H1 (cell line): ENCODE results near the gene CPLX1. TPM values are rescaled to one million over a fixed set of nuclear protein-coding genes. Genes with fewer than 3 reads are reported as not detected.

Source experiments
- CTCF ChIA-PET: fragments of 300-600 bp; sonication (Branson Sonifier 250); formaldehyde crosslinking; loops from one replicate; lab custom pipeline; 2021; ENCODE audit not compliant: partially characterized antibody; lab: Charles Lee
- POLR2A ChIA-PET: fragments of 300-600 bp; sonication (Branson Sonifier 250); formaldehyde crosslinking; loops from one replicate; lab custom pipeline; 2021; ENCODE audit warnings: inconsistent platforms; ENCODE audit not compliant: partially characterized antibody; lab: Charles Lee
- DNase-seq, 2 experiments: peaks; one replicate each; pipeline versions ENCODE4 v3.0.0 to v3.0.0-alpha.2; 2010 to 2022; ENCODE audit warnings: low spot score in 2 of 2, low read depth in 1 of 2, mixed read lengths in 1 of 2
- FAIRE-seq: peaks from 2 replicates; lab custom pipeline; 2011; peaks lifted over from hg19 to GRCh38; lab: Jason Lieb, UNC
- H2AFZ ChIP-seq: 2 replicates; pipeline ENCODE4 v1.8.1; 2012; ENCODE audit warnings: low read length, inconsistent platforms
- H2AK5ac ChIP-seq: 2 replicates; pipeline ENCODE4 v1.6.1; 2013; ENCODE audit warnings: low read depth, low read length
- H2BK120ac ChIP-seq: replicated peaks from 2 replicates; pipeline ENCODE3; 2013; ENCODE audit warnings: low read depth, low read length, inconsistent platforms
- H2BK12ac ChIP-seq: 2 replicates; pipeline ENCODE4 v1.6.1; 2013; ENCODE audit warnings: low read depth, low read length
- H2BK15ac ChIP-seq: 2 replicates; pipeline ENCODE4 v1.6.1; 2013; ENCODE audit warnings: low read length
- H2BK20ac ChIP-seq: 2 replicates; pipeline ENCODE4 v1.6.1; 2013; ENCODE audit warnings: low read length
- H2BK5ac ChIP-seq: 2 replicates; pipeline ENCODE4 v1.6.1; 2013; ENCODE audit warnings: low read depth, low read length
- H3K14ac ChIP-seq: 2 replicates; pipeline ENCODE4 v1.6.1; 2013; ENCODE audit warnings: inconsistent platforms; ENCODE audit not compliant: insufficient read length
- H3K18ac ChIP-seq: 2 replicates; pipeline ENCODE4 v1.6.1; 2013; ENCODE audit warnings: low read length; ENCODE audit errors: extremely low read depth
- H3K23ac ChIP-seq: 2 replicates; pipeline ENCODE4 v1.6.1; 2013; ENCODE audit warnings: inconsistent platforms; ENCODE audit not compliant: insufficient read length
- H3K23me2 ChIP-seq: 2 replicates; pipeline ENCODE4 v1.6.1; 2013; ENCODE audit warnings: low read depth, low read length
- H3K27ac ChIP-seq: 2 replicates; pipeline ENCODE4 v1.6.1; 2011; ENCODE audit warnings: low read depth, low read length, inconsistent platforms
- H3K27me3 ChIP-seq, 4 experiments: replicated peaks in 1 of 4; 1 replicate in 1 of 4; 2 replicates in 3 of 4; pipeline versions ENCODE4 v1.6.1 to v1.8.1; 2011 to 2013; ENCODE audit warnings: low read length in 3 of 4, mild to moderate bottlenecking in 3 of 4, inconsistent platforms in 2 of 4, mixed read lengths in 2 of 4, moderate library complexity in 1 of 4; ENCODE audit not compliant: control insufficient read depth in 3 of 4, insufficient read depth in 3 of 4; ENCODE audit errors: extremely low read depth in 1 of 4
- H3K36me3 ChIP-seq, 4 experiments: 2 replicates each; pipeline versions ENCODE4 v1.6.1 to v1.8.1; 2011 to 2013; ENCODE audit warnings: mild to moderate bottlenecking in 4 of 4, low read length in 3 of 4, moderate library complexity in 2 of 4, control low read depth in 1 of 4, inconsistent platforms in 1 of 4; ENCODE audit not compliant: insufficient read depth in 4 of 4, control insufficient read depth in 2 of 4
- H3K4ac ChIP-seq: replicated peaks from 2 replicates; pipeline ENCODE3; 2013; ENCODE audit warnings: low read length, low read depth, mixed read lengths, inconsistent platforms; ENCODE audit not compliant: insufficient read length
- H3K4me1 ChIP-seq, 4 experiments: replicated peaks in 1 of 4; 1 replicate in 1 of 4; 2 replicates in 3 of 4; pipeline versions ENCODE4 v1.6.1 to v1.8.1; 2011 to 2013; ENCODE audit warnings: low read length in 3 of 4, inconsistent platforms in 2 of 4, mixed read lengths in 1 of 4; ENCODE audit not compliant: insufficient read depth in 4 of 4, control insufficient read depth in 3 of 4
- H3K4me2 ChIP-seq, 2 experiments: 2 replicates each; pipeline versions ENCODE4 v1.6.1 to v1.8.1; 2011 to 2013; ENCODE audit warnings: low read depth in 2 of 2, low read length in 2 of 2, control low read depth in 1 of 2, inconsistent platforms in 1 of 2, mild to moderate bottlenecking in 1 of 2; ENCODE audit not compliant: insufficient read depth in 1 of 2
- H3K4me3 ChIP-seq, 4 experiments: fragments of 200-600, 300-600 bp in 1 of 4; sonication (generic), shearing (Covaris generic), sonication (Bioruptor Twin) in 1 of 4; 2 replicates each; pipeline versions ENCODE4 v1.5.1 to v1.8.1; 2011 to 2016; ENCODE audit warnings: low read length in 4 of 4, low read depth in 3 of 4, control low read depth in 2 of 4, inconsistent platforms in 2 of 4, mild to moderate bottlenecking in 2 of 4, mixed read lengths in 1 of 4, moderate library complexity in 1 of 4; ENCODE audit not compliant: insufficient read depth in 2 of 4; ENCODE audit errors: extremely low read depth in 1 of 4
- H3K56ac ChIP-seq: replicated peaks from 2 replicates; pipeline ENCODE3; 2013; ENCODE audit warnings: low read depth, mild to moderate bottlenecking, mixed read lengths, low read length, inconsistent platforms; ENCODE audit not compliant: insufficient read length
- H3K79me1 ChIP-seq: 2 replicates; pipeline ENCODE4 v1.6.1; 2013; ENCODE audit warnings: low read depth, low read length, control low read depth
- H3K79me2 ChIP-seq, 2 experiments: 2 replicates each; pipeline versions ENCODE4 v1.6.1 to v1.8.1; 2012 to 2013; ENCODE audit warnings: low read length in 2 of 2, mild to moderate bottlenecking in 2 of 2, inconsistent platforms in 1 of 2; ENCODE audit not compliant: insufficient read depth in 2 of 2, control insufficient read depth in 1 of 2
- H3K9ac ChIP-seq, 4 experiments: replicated peaks in 1 of 4; 1 replicate in 1 of 4; 2 replicates in 3 of 4; pipeline versions ENCODE4 v1.6.1 to v1.8.1; 2011 to 2013; ENCODE audit warnings: low read depth in 3 of 4, low read length in 3 of 4, control low read depth in 2 of 4, mild to moderate bottlenecking in 2 of 4, moderate library complexity in 2 of 4, inconsistent platforms in 1 of 4; ENCODE audit errors: extremely low read depth in 1 of 4
- H3K9me3 ChIP-seq, 2 experiments: 2 replicates each; pipeline versions ENCODE4 v1.6.1 to v1.8.1; 2012 to 2013; ENCODE audit warnings: mild to moderate bottlenecking in 2 of 2, moderate library complexity in 2 of 2, control low read depth in 1 of 2, inconsistent platforms in 1 of 2, low read depth in 1 of 2, low read length in 1 of 2, mixed read lengths in 1 of 2; ENCODE audit not compliant: insufficient read depth in 2 of 2
- H4K20me1 ChIP-seq, 2 experiments: replicated peaks in 1 of 2; 2 replicates each; pipeline versions ENCODE3 to v1.8.1; 2011 to 2013; ENCODE audit warnings: inconsistent platforms in 2 of 2, low read length in 2 of 2, mild to moderate bottlenecking in 1 of 2; ENCODE audit not compliant: insufficient read depth in 2 of 2, control insufficient read depth in 1 of 2
- H4K5ac ChIP-seq: 2 replicates; pipeline ENCODE4 v1.6.1; 2013; ENCODE audit warnings: low read length, low read depth, mixed read lengths, inconsistent platforms; ENCODE audit not compliant: insufficient read length
- H4K8ac ChIP-seq: 2 replicates; pipeline ENCODE4 v1.8.0; 2013; ENCODE audit warnings: mild to moderate bottlenecking, moderate library complexity, low read length, inconsistent platforms; ENCODE audit not compliant: insufficient read depth; ENCODE audit errors: extremely low read depth
- H4K91ac ChIP-seq: replicated peaks from 2 replicates; pipeline ENCODE3; 2013; ENCODE audit warnings: low read length, mixed read lengths, inconsistent platforms; ENCODE audit not compliant: insufficient read length
- BRCA1 ChIP-seq: IDR thresholded peaks from 2 replicates; pipeline ENCODE4 v1.6.1; 2012; ENCODE audit warnings: low read depth, low read length, improper control_type of control experiment
- FOSL1 ChIP-seq: IDR thresholded peaks from 2 replicates; pipeline ENCODE4 v1.6.1; 2011; ENCODE audit warnings: mild to moderate bottlenecking, low read depth, low read length, moderate library complexity; ENCODE audit not compliant: insufficient read depth
- JUND ChIP-seq: IDR thresholded peaks from 2 replicates; pipeline ENCODE4 v1.6.1; 2011; ENCODE audit warnings: mild to moderate bottlenecking, improper control_type of control experiment, low read length
- KDM1A ChIP-seq: fragments of 200-600, 300-600 bp; sonication (generic); IDR thresholded peaks from 2 replicates; pipeline ENCODE4 v1.7.1; 2016; ENCODE audit warnings: mild to moderate bottlenecking, low read length, borderline replicate concordance
- SAP30 ChIP-seq: fragments of 300-600 bp; sonication (generic); IDR thresholded peaks from 2 replicates; pipeline ENCODE4 v1.7.1; 2012; ENCODE audit warnings: low read length, moderate library complexity, mild to moderate bottlenecking, inconsistent platforms; ENCODE audit not compliant: insufficient read depth, insufficient replicate concordance
- SP4 ChIP-seq: IDR thresholded peaks from 2 replicates; pipeline ENCODE4 v1.6.1; 2012; ENCODE audit warnings: low read length, inconsistent platforms
- TEAD4 ChIP-seq: IDR thresholded peaks from 2 replicates; pipeline ENCODE4 v1.6.1; 2012; ENCODE audit warnings: low read depth, low read length, inconsistent platforms, mixed read lengths
- WGBS, 2 experiments: shearing (Covaris generic) in 1 of 2; methylation state at CpG; one replicate each; pipeline versions ENCODE4 v1.1.6 to v1.1.7; 2013 to 2015; ENCODE audit warnings: low lambda C conversion rate in 2 of 2, mixed read lengths in 2 of 2, inconsistent platforms in 1 of 2, low coverage in 1 of 2, missing lambda C conversion rate in 1 of 2; ENCODE audit not compliant: insufficient replicate concordance in 2 of 2, insufficient coverage in 1 of 2, insufficient read length in 1 of 2; ENCODE audit errors: extremely low coverage in 1 of 2, missing lambda C conversion rate in 1 of 2; 5-methylcytosine and 5-hydroxymethylcytosine counted together
- polyA plus RNA-seq, 7 experiments: library from polyadenylated mRNA; depleted of rRNA in 3 of 7; stranded (reverse) in 5 of 7; unstranded in 2 of 7; fragments of >200 nt in 5 of 7; fragments of 200-250 nt in 2 of 7; gene quantifications; 1 replicate in 5 of 7; 2 replicates in 1 of 7; 4 replicates in 1 of 7; pipeline versions ENCODE4 v1.2.1 to v1.2.3, GENCODE V29; 2011 to 2013; ENCODE audit warnings: missing spikeins in 2 of 7, mixed read lengths in 2 of 7
- total RNA-seq: library from RNA; stranded (reverse); fragmentation: NEBNext Ultra II Directional; extraction: Animal tissue kit (Norgen Biotek cat#: 25700); gene quantifications from 2 replicates; pipeline ENCODE4 v1.2.1, GENCODE V29; 2021

The CPLX1 gene
- total and polyA plus RNA-seq, 2 of the 8 experiments (the other 6 are each of a cell fraction or from before 2014, with no cell fraction given), result 0.32 to 0.56 TPM

- H3K79me2 ChIP-seq, result no peaks in the 10 kb centered on the region
- no peak overlapping the region for H2AFZ ChIP-seq
- no peak overlapping the region for H3K23ac ChIP-seq
- H3K23me2 ChIP-seq, result peaks cover 5% of the 10 kb centered on the region; the same call in 1 of the 2 replicates
- H2BK20ac ChIP-seq, result no peak overlapping the region
- no peak for TF ChIP-seq TEAD4
- no peak for TF ChIP-seq SAP30
- no peak for TF ChIP-seq SP4
- TF ChIP-seq FOSL1, result no peak
- TF ChIP-seq KDM1A, result no peak
- TF ChIP-seq BRCA1, result no peak
- no peak for TF ChIP-seq JUND
- whole genome bisulfite sequencing, 2 experiments, result 86% methylated on average over 19 of the region's 26 CpGs; no CpG with 5 or more reads in 1 of the 2 experiments
- no peak for DNase-seq
- no peak overlapping the region for H3K56ac ChIP-seq
- no peak overlapping the region for H3K27ac ChIP-seq
- H3K18ac ChIP-seq, result no peak overlapping the region
- POLR2A ChIA-PET, result interaction anchor here (1.4 kb wide), 1 partner anchor 45 kb away, joined by 3 read pairs; no protein-coding TSS in a partner anchor
- CTCF ChIA-PET, result interaction anchor here (0.7 to 2.3 kb wide), 7 partner anchors 12 to 67 kb away, joined by 3 to 7 read pairs (median 3); no protein-coding TSS in a partner anchor
- no peak overlapping the region for H3K4me2 ChIP-seq
- no peak overlapping the region for H2AK5ac ChIP-seq
- H4K5ac ChIP-seq, result no peak overlapping the region
- H4K20me1 ChIP-seq, result peaks cover 1 to 13% of the 10 kb centered on the region in 2 experiments
- no peak overlapping the region for H2BK15ac ChIP-seq
- H3K4ac ChIP-seq, result no peak overlapping the region
- no peaks in the 10 kb centered on the region for H3K36me3 ChIP-seq
- no peak overlapping the region for H2BK120ac ChIP-seq
- H4K91ac ChIP-seq, result no peak overlapping the region
- H3K27me3 ChIP-seq, result peaks cover 21 to 31% (median 29%) of the 10 kb centered on the region in 4 experiments
- H3K79me1 ChIP-seq, result no peaks in the 10 kb centered on the region
- H3K4me1 ChIP-seq, result peaks cover 0 to under 1% (median 0%) of the 10 kb centered on the region in 4 experiments; a peak in 1 of 7 replicates
- H2BK12ac ChIP-seq, result no peak overlapping the region
- no peaks in the 10 kb centered on the region for H3K9me3 ChIP-seq
- no peak overlapping the region for H3K4me3 ChIP-seq
- no peak overlapping the region for H3K9ac ChIP-seq
- H3K14ac ChIP-seq, result no peak overlapping the region
- H4K8ac ChIP-seq, result no peak overlapping the region; the same call in 1 of the 2 replicates
- H2BK5ac ChIP-seq, result no peak overlapping the region
- FAIRE-seq, result no peak
Observed at GRCh38 chr4:829761-830600, 4.1 kb upstream of the CPLX1 start.
